DND-41 (cell line): ENCODE results near the gene NPC1L1.

Source experiments
- ATAC-seq: fragments of 200-7000 bp; cut with Tn5 transposase; 3 replicates; pipeline ENCODE4 v1.9.1; 2021; ENCODE audit warnings: low read depth; ENCODE audit not compliant: insufficient read depth
- DNase-seq: peaks from one replicate; pipeline ENCODE4 v3.0.0-alpha.2; 2020
- H2AFZ ChIP-seq: 2 replicates; pipeline ENCODE4 v1.6.0; 2012; ENCODE audit warnings: low read depth, low read length
- H3K27ac ChIP-seq: 2 replicates; pipeline ENCODE4 v1.5.1; 2012; ENCODE audit warnings: low read length, inconsistent platforms
- H3K27me3 ChIP-seq: fragments of 200-600 bp; sonication (generic); 2 replicates; pipeline ENCODE4 v1.6.0; 2012; ENCODE audit warnings: low read length, mild to moderate bottlenecking, inconsistent platforms; ENCODE audit not compliant: insufficient read depth, poor library complexity
- H3K36me3 ChIP-seq: 2 replicates; pipeline ENCODE4 v1.5.1; 2012; ENCODE audit warnings: low read length, inconsistent platforms; ENCODE audit not compliant: insufficient read depth
- H3K4me1 ChIP-seq: 2 replicates; pipeline ENCODE4 v1.5.1; 2012; ENCODE audit warnings: mild to moderate bottlenecking, low read length; ENCODE audit not compliant: insufficient read depth
- H3K4me2 ChIP-seq: 2 replicates; pipeline ENCODE4 v1.6.0; 2012; ENCODE audit warnings: mild to moderate bottlenecking, moderate library complexity, low read length, inconsistent platforms; ENCODE audit not compliant: insufficient read depth
- H3K4me3 ChIP-seq, 2 experiments: fragments of 200-600 bp in 1 of 2; shearing (Covaris generic) in 1 of 2; 2 replicates each; pipeline ENCODE4 v1.5.1; 2012 to 2016; ENCODE audit warnings: inconsistent platforms in 2 of 2, low read length in 2 of 2, mild to moderate bottlenecking in 2 of 2, low read depth in 1 of 2, moderate library complexity in 1 of 2
- H3K79me2 ChIP-seq: 2 replicates; pipeline ENCODE4 v1.6.0; 2012; ENCODE audit warnings: low read length, inconsistent platforms; ENCODE audit not compliant: insufficient read depth
- H3K9ac ChIP-seq: 2 replicates; pipeline ENCODE4 v1.6.0; 2012; ENCODE audit warnings: low read depth, mild to moderate bottlenecking, inconsistent platforms, low read length, moderate library complexity
- H3K9me3 ChIP-seq: 2 replicates; pipeline ENCODE4 v1.5.1; 2012; ENCODE audit warnings: low read length, moderate library complexity, mild to moderate bottlenecking, inconsistent platforms; ENCODE audit not compliant: insufficient read depth, severe bottlenecking
- H4K20me1 ChIP-seq: 2 replicates; pipeline ENCODE4 v1.6.0; 2012; ENCODE audit warnings: low read length; ENCODE audit not compliant: insufficient read depth
- EZH2 ChIP-seq: IDR thresholded peaks from 3 replicates; pipeline ENCODE4 v1.6.1; 2012; ENCODE audit warnings: borderline replicate concordance, low read depth, mild to moderate bottlenecking, moderate library complexity, low read length, inconsistent platforms; ENCODE audit not compliant: severe bottlenecking
- TF ChIP-seq, protein P1 (sequence below): IDR thresholded peaks from 2 replicates; pipeline ENCODE4 v1.5.1; 2012; ENCODE audit warnings: borderline replicate concordance, low read length, moderate library complexity, mild to moderate bottlenecking; ENCODE audit not compliant: poor library complexity, severe bottlenecking; ENCODE audit errors: extremely low read depth

The NPC1L1 gene

DNA sequence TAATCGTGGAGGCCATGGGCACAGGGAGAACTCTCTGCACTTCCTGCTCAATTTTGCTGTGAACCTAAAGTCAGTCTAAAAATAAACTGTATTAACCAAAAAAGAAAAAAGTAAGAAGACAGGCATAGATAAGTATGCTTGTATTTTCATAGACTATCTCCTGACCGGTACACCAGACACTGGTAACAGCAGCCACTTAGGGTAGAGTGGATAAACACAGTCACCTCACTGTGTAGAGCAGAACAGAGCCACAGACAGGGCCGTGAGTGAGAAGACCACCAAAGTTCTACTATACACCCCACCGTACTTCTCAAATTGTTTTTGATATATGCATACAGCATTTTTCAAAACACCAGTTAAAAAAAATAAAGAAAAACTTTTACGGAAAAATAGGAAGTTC lies 75.6 kb downstream of the NPC1L1 start:
- Histone ChIP-seq H2AFZ (no peak overlapping the region), H3K79me2 (peaks cover 20% of the 10 kb centered on the region; the same call in 1 of the 2 replicates), H3K4me1 (peaks cover 21% of the 10 kb centered on the region), H3K9ac (no peak overlapping the region), H3K4me2 (no peak overlapping the region), H3K4me3 (no peak overlapping the region), H3K9me3 (no peaks in the 10 kb centered on the region), H3K27ac (no peak overlapping the region), H3K27me3 (no peaks in the 10 kb centered on the region), H4K20me1 (peaks cover 83% of the 10 kb centered on the region), H3K36me3 (peaks cover 58% of the 10 kb centered on the region)
- no peak for ATAC-seq
- no peak for DNase-seq
- TF ChIP-seq EZH2 = no peak
- TF ChIP-seq, protein P1, sequence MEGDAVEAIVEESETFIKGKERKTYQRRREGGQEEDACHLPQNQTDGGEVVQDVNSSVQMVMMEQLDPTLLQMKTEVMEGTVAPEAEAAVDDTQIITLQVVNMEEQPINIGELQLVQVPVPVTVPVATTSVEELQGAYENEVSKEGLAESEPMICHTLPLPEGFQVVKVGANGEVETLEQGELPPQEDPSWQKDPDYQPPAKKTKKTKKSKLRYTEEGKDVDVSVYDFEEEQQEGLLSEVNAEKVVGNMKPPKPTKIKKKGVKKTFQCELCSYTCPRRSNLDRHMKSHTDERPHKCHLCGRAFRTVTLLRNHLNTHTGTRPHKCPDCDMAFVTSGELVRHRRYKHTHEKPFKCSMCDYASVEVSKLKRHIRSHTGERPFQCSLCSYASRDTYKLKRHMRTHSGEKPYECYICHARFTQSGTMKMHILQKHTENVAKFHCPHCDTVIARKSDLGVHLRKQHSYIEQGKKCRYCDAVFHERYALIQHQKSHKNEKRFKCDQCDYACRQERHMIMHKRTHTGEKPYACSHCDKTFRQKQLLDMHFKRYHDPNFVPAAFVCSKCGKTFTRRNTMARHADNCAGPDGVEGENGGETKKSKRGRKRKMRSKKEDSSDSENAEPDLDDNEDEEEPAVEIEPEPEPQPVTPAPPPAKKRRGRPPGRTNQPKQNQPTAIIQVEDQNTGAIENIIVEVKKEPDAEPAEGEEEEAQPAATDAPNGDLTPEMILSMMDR = no peak

DNA sequence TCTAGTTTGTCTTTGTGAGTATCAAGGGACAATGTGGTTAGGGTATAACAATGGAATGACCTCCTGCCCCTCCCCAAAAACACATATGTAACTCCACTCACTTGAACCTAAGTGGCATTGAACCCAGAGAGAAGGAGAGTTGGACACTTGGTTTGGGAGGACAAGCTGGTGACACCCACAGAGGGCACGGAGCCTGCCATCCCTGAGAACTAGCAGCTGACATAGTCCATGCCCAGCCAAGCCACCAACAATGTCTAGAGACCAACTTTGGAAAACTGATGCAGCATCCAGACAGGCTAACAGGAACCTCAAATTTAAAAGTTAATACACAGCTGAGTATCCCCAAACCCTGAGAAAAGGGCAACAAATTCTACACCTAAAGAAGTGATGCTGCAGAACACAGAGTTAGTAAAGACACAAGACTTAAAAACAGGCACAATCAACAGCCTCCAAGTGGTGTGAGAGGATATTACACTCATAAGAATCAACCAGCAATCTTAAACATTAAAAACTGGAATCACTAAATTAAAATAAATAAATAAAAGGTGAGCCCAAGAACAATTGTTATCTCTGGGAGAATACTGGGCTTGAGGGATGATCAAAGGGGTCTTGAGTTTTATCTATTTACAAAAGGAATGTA lies 77.8 kb downstream of the NPC1L1 start:
- Histone ChIP-seq H3K27me3 (no peaks in the 10 kb centered on the region), H3K4me3 (no peak overlapping the region), H3K9me3 (no peaks in the 10 kb centered on the region), H3K36me3 (peaks cover 59% of the 10 kb centered on the region), H3K79me2 (peaks cover 27% of the 10 kb centered on the region), H3K4me1 (peaks cover 29% of the 10 kb centered on the region), H3K4me2 (no peak overlapping the region), H2AFZ (no peak overlapping the region), H4K20me1 (peaks cover 86% of the 10 kb centered on the region), H3K27ac (no peak overlapping the region), H3K9ac (no peak overlapping the region)
- ATAC-seq = no peak
- TF ChIP-seq EZH2 = no peak
- TF ChIP-seq, protein P1 = peak; percentile 38
- DNase-seq = no peak
